A673 (cell line): ENCODE measurements around the gene TOP3B.

Experiments
- CTCF ChIP-seq: fragments of 300-800, 200-600 bp; sonication (generic); conservative IDR thresholded peaks from 2 replicates; pipeline ENCODE4 v1.5.1; 2017; ENCODE audit warnings: low read depth, mild to moderate bottlenecking, antibody characterized with exemption, low read length, moderate library complexity, mixed read lengths
- EZH2 ChIP-seq: fragments of 200-600 bp; sonication (generic); IDR thresholded peaks from 2 replicates; pipeline ENCODE4 v1.6.1; 2017; ENCODE audit warnings: borderline replicate concordance, low read depth, mild to moderate bottlenecking, mixed read lengths, antibody characterized with exemption, low read length; ENCODE audit not compliant: poor library complexity, severe bottlenecking

GRCh38 chr22:21943571-21944448 lies 38.8 kb downstream of the TOP3B start:
- no peak for TF ChIP-seq CTCF
- no peak for TF ChIP-seq EZH2
